ENCODE measurements around the gene SNAPC3. TPM values are rescaled to one million over a fixed set of nuclear protein-coding genes. Genes with fewer than 3 reads are reported as not detected.
"Not testable (repeated sequence)": the region's sequence is repeated elsewhere in the genome, so short reads cannot be mapped to it uniquely, and the experiment has no call there.

Gene SNAPC3
- total RNA-seq, 2 donors from 2014 or later = 24.2 to 61.9 TPM

GRCh38 chr9:15430920-15431844, 8.5 kb downstream of the SNAPC3 start:
- Histone ChIP-seq H3K4me1 (replicated peaks) (no peaks in the 10 kb centered on the region), H3K4me3 (no peak overlapping the region), H3K27ac (no peak overlapping the region), H3K9me3 (no peaks in the 10 kb centered on the region), H3K27me3 (replicated peaks; ENCODE audit: insufficient read depth) (no peaks in the 10 kb centered on the region), H3K36me3 (no peaks in the 10 kb centered on the region)
- intact Hi-C loops (cut with DNase I) = no loop called here
- DNase-seq (ENCODE audit: low spot score) = no peak
- WGBS = 29% methylated on average over 5 of the region's 5 CpGs
- no peak for TF ChIP-seq POLR2AphosphoS5 (IDR thresholded peaks at IDR 0.05)
- no peak for TF ChIP-seq POLR2A (IDR thresholded peaks at IDR 0.05)
- TF ChIP-seq, protein P1, sequence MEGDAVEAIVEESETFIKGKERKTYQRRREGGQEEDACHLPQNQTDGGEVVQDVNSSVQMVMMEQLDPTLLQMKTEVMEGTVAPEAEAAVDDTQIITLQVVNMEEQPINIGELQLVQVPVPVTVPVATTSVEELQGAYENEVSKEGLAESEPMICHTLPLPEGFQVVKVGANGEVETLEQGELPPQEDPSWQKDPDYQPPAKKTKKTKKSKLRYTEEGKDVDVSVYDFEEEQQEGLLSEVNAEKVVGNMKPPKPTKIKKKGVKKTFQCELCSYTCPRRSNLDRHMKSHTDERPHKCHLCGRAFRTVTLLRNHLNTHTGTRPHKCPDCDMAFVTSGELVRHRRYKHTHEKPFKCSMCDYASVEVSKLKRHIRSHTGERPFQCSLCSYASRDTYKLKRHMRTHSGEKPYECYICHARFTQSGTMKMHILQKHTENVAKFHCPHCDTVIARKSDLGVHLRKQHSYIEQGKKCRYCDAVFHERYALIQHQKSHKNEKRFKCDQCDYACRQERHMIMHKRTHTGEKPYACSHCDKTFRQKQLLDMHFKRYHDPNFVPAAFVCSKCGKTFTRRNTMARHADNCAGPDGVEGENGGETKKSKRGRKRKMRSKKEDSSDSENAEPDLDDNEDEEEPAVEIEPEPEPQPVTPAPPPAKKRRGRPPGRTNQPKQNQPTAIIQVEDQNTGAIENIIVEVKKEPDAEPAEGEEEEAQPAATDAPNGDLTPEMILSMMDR (IDR thresholded peaks at IDR 0.05) = no peak

DNA sequence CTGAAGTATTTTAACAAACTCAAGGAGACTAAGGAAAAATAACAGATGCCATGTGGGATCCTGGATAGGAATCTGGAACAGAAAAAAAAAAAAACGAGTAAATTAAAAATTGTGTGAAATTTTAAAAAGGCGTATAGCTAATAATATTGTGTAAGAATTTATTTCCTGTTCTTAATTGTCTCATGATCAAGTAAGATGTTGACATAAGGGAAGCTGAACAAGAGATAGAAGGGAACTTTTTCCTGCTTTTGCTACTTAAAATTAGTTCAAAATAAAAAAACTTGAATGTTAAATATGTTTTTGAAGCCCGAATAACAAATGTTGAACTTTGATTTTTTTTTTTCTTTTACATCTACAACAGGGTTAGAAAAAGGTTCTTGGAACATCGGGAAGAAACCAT, 10.5 kb downstream of the SNAPC3 start:
- H3K4me1 ChIP-seq (replicated peaks) = no peaks in the 10 kb centered on the region
- H3K27me3 ChIP-seq (replicated peaks; ENCODE audit: insufficient read depth) = no peaks in the 10 kb centered on the region
- no peaks in the 10 kb centered on the region for H3K9me3 ChIP-seq
- intact Hi-C loops (cut with DNase I) = no loop called here
- TF ChIP-seq, protein P1 (IDR thresholded peaks at IDR 0.05) = no peak
- TF ChIP-seq POLR2A (IDR thresholded peaks at IDR 0.05) = no peak
- no peak for TF ChIP-seq POLR2AphosphoS5 (IDR thresholded peaks at IDR 0.05)
- no peaks in the 10 kb centered on the region for H3K36me3 ChIP-seq
- WGBS = 86% methylated on average over 4 of the region's 4 CpGs
- no peak for DNase-seq (ENCODE audit: low spot score)
- H3K27ac ChIP-seq = no peak overlapping the region
- H3K4me3 ChIP-seq = no peak overlapping the region

DNA sequence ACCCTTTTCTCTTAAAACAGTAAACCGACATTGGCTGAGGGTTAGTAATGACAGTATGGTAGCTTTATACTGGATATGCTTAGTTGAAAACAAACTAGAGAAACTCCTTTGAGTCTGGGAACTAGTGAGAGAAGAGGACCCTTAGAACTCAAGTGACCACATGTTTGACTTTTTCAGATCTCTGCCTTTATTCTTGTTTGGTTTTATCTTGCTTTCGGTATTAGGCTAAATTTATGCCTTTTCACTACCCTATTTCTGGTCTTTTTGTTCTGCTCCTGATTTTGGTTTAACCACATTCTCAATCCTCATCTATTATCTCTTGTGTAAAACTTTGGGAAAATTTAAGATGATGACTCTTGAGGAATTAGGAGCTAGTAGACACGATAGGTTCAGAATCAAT, 11.0 kb downstream of the SNAPC3 start:
- Histone ChIP-seq H3K4me3 (no peak overlapping the region), H3K4me1 (replicated peaks) (no peaks in the 10 kb centered on the region), H3K27me3 (replicated peaks; ENCODE audit: insufficient read depth) (no peaks in the 10 kb centered on the region), H3K36me3 (no peaks in the 10 kb centered on the region), H3K27ac (no peak overlapping the region), H3K9me3 (no peaks in the 10 kb centered on the region)
- intact Hi-C loops (cut with DNase I) = no loop called here
- WGBS = 88% methylated on average over 3 of the region's 3 CpGs
- DNase-seq (ENCODE audit: low spot score) = no peak
- TF ChIP-seq POLR2AphosphoS5 (IDR thresholded peaks at IDR 0.05) (no peak), POLR2A (IDR thresholded peaks at IDR 0.05) (no peak)
- TF ChIP-seq, protein P1 (IDR thresholded peaks at IDR 0.05) = no peak

- no peak for DNase-seq (ENCODE audit: low spot score)
- Histone ChIP-seq H3K9me3 (no peaks in the 10 kb centered on the region), H3K36me3 (no peaks in the 10 kb centered on the region), H3K27me3 (replicated peaks; ENCODE audit: insufficient read depth) (no peaks in the 10 kb centered on the region), H3K4me1 (replicated peaks) (no peaks in the 10 kb centered on the region), H3K4me3 (no peak overlapping the region), H3K27ac (no peak overlapping the region)
- TF ChIP-seq POLR2AphosphoS5 (IDR thresholded peaks at IDR 0.05) (no peak), POLR2A (IDR thresholded peaks at IDR 0.05) (no peak)
- TF ChIP-seq, protein P1 (IDR thresholded peaks at IDR 0.05) = no peak
- WGBS = 98% methylated on average over 7 of the region's 7 CpGs
- intact Hi-C loops (cut with DNase I) = no loop called here
Measured at GRCh38 chr9:15438891-15439290, 16.2 kb downstream of the SNAPC3 start.

GRCh38 chr9:15441841-15442240, 19.2 kb downstream of the SNAPC3 start:
- H3K27me3 ChIP-seq (replicated peaks; ENCODE audit: insufficient read depth); H3K27ac ChIP-seq; DNase-seq (ENCODE audit: low spot score); intact Hi-C loops (cut with DNase I); H3K4me3 ChIP-seq; H3K9me3 ChIP-seq; H3K36me3 ChIP-seq; H3K4me1 ChIP-seq (replicated peaks): not testable (repeated sequence)
- WGBS = 95% methylated on average over 24 of the region's 29 CpGs

DNA sequence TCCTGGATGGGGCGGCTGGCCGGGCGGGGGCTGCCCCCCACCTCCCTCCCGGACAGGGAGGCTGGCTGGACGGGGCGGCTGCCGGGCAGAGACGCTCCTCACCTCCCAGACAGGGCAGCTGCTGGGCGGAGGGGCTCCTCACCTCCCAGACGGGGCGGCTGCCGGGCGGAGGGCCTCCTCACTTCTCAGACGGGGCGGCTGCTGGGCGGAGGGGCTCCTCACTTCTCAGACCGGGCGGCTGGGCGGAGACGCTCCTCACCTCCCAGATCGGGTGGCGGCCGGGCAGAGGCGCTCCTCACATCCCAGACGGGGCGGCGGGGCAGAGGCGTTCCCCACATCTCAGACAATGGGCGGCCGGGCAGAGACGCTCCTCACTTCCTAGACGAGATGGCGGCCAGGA, 19.6 kb downstream of the SNAPC3 start:
- H3K27ac ChIP-seq; DNase-seq (ENCODE audit: low spot score); H3K4me3 ChIP-seq; H3K4me1 ChIP-seq (replicated peaks); H3K9me3 ChIP-seq; H3K27me3 ChIP-seq (replicated peaks; ENCODE audit: insufficient read depth); H3K36me3 ChIP-seq; intact Hi-C loops (cut with DNase I): not testable (repeated sequence)
- WGBS = 97% methylated on average over 32 of the region's 33 CpGs
